DOHH2 (cell line): ENCODE data around the gene FUT4.
A peak's percentile ranks its signal among the peaks of the same experiment; 100 is the strongest.

Experiments used
- H3F3A ChIP-seq: fragments of 200-600 bp; sonication (generic), shearing (Covaris generic); 2 replicates; pipeline ENCODE4 v1.6.0; 2016; ENCODE audit warnings: antibody characterized with exemption, mild to moderate bottlenecking; ENCODE audit not compliant: control insufficient read depth, insufficient read depth
- H3K27ac ChIP-seq: fragments of 200-600 bp; sonication (generic); 2 replicates; pipeline ENCODE4 v1.5.1; 2014; ENCODE audit warnings: low read depth, mild to moderate bottlenecking, low read length, moderate library complexity
- H3K27me3 ChIP-seq: fragments of 200-600 bp; sonication (generic); 2 replicates; pipeline ENCODE4 v1.6.1; 2014; ENCODE audit warnings: mild to moderate bottlenecking, low read length, mixed read lengths; ENCODE audit not compliant: control insufficient read depth
- H3K36me3 ChIP-seq: fragments of 200-600 bp; sonication (generic); 2 replicates; pipeline ENCODE4 v1.6.1; 2014; ENCODE audit warnings: mild to moderate bottlenecking, low read length, moderate library complexity, mixed read lengths; ENCODE audit not compliant: control insufficient read depth
- H3K4me1 ChIP-seq: fragments of 200-600 bp; sonication (generic); 2 replicates; pipeline ENCODE4 v1.6.1; 2014; ENCODE audit warnings: mild to moderate bottlenecking, low read length, mixed read lengths; ENCODE audit not compliant: control insufficient read depth
- H3K4me2 ChIP-seq: fragments of 200-600 bp; sonication (generic); 2 replicates; pipeline ENCODE4 v1.6.0; 2014; ENCODE audit warnings: mild to moderate bottlenecking, low read length, moderate library complexity
- H3K4me3 ChIP-seq: fragments of 200-600 bp; sonication (generic); 2 replicates; pipeline ENCODE4 v1.5.1; 2014; ENCODE audit warnings: mild to moderate bottlenecking, low read length, mixed read lengths
- H3K79me2 ChIP-seq: fragments of 200-600 bp; sonication (generic); 2 replicates; pipeline ENCODE4 v1.6.1; 2014; ENCODE audit warnings: mild to moderate bottlenecking, low read length, mixed read lengths; ENCODE audit not compliant: control insufficient read depth
- H3K9me2 ChIP-seq: fragments of 200-600 bp; sonication (generic); replicated peaks from 2 replicates; pipeline ENCODE4 v1.6.1; 2014; ENCODE audit warnings: mild to moderate bottlenecking, low read length, mixed read lengths; ENCODE audit not compliant: control insufficient read depth
- H3K9me3 ChIP-seq: fragments of 200-600 bp; sonication (generic); 2 replicates; pipeline ENCODE4 v1.6.1; 2014; ENCODE audit warnings: antibody characterized with exemption, low read length, mixed read lengths; ENCODE audit not compliant: control insufficient read depth, insufficient read depth
- H4K20me1 ChIP-seq: fragments of 200-600 bp; sonication (generic); 2 replicates; pipeline ENCODE4 v1.6.0; 2014; ENCODE audit warnings: low read depth, mild to moderate bottlenecking, antibody characterized with exemption, low read length, moderate library complexity; ENCODE audit not compliant: control insufficient read depth, insufficient read depth
- EZH2phosphoT487 ChIP-seq: fragments of 200-600 bp; sonication (generic); IDR thresholded peaks from 2 replicates; pipeline ENCODE4 v1.6.1; 2017; ENCODE audit warnings: borderline replicate concordance, mild to moderate bottlenecking, antibody characterized with exemption, low read length, moderate library complexity, mixed read lengths
- TF ChIP-seq, protein P1 (sequence below): fragments of 200-600 bp; sonication (generic); IDR thresholded peaks from one replicate; pipeline ENCODE4 v1.5.1; 2014; ENCODE audit warnings: antibody characterized with exemption, mild to moderate bottlenecking, low read depth, low read length; ENCODE audit not compliant: poor library complexity, severe bottlenecking

The FUT4 gene, protein sequence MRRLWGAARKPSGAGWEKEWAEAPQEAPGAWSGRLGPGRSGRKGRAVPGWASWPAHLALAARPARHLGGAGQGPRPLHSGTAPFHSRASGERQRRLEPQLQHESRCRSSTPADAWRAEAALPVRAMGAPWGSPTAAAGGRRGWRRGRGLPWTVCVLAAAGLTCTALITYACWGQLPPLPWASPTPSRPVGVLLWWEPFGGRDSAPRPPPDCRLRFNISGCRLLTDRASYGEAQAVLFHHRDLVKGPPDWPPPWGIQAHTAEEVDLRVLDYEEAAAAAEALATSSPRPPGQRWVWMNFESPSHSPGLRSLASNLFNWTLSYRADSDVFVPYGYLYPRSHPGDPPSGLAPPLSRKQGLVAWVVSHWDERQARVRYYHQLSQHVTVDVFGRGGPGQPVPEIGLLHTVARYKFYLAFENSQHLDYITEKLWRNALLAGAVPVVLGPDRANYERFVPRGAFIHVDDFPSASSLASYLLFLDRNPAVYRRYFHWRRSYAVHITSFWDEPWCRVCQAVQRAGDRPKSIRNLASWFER

DNA sequence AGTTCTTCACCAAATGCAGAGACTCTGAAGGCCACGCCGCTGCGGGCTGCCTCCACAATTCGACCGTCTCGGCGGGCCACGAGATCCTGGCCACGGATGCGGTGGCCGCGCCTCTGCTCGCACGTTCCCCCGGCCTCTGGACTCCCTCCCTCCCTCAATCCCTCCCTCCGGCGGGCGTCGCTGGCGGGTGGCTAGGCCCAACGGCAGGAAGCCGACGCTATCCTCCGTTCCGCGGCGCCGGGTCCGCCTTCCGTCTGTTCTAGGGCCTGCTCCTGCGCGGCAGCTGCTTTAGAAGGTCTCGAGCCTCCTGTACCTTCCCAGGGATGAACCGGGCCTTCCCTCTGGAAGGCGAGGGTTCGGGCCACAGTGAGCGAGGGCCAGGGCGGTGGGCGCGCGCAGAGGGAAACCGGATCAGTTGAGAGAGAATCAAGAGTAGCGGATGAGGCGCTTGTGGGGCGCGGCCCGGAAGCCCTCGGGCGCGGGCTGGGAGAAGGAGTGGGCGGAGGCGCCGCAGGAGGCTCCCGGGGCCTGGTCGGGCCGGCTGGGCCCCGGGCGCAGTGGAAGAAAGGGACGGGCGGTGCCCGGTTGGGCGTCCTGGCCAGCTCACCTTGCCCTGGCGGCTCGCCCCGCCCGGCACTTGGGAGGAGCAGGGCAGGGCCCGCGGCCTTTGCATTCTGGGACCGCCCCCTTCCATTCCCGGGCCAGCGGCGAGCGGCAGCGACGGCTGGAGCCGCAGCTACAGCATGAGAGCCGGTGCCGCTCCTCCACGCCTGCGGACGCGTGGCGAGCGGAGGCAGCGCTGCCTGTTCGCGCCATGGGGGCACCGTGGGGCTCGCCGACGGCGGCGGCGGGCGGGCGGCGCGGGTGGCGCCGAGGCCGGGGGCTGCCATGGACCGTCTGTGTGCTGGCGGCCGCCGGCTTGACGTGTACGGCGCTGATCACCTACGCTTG lies at the start of gene FUT4:
TSS of gene FUT4 (plus strand) at position 227 of the 951 bp plus-strand sequence. CDS start at position 440, 213 bp downstream.
- Histone ChIP-seq H3K36me3 (no peaks in the 10 kb centered on the region), H3F3A (no peaks in the 10 kb centered on the region), H3K27me3 (no peaks in the 10 kb centered on the region), H3K4me3 (peak within 1 kb of the TSS; percentile 89), H3K27ac (peak within 1 kb of the TSS; percentile 68), H4K20me1 (no peaks in the 10 kb centered on the region; the same call in 1 of the 2 replicates), H3K4me2 (peak within 1 kb of the TSS; percentile 96), H3K79me2 (no peaks in the 10 kb centered on the region; the same call in 1 of the 2 replicates), H3K9me2 (no peaks in the 10 kb centered on the region), H3K9me3 (no peaks in the 10 kb centered on the region), H3K4me1 (peaks cover 24% of the 10 kb centered on the region)
- TF ChIP-seq, protein P1, sequence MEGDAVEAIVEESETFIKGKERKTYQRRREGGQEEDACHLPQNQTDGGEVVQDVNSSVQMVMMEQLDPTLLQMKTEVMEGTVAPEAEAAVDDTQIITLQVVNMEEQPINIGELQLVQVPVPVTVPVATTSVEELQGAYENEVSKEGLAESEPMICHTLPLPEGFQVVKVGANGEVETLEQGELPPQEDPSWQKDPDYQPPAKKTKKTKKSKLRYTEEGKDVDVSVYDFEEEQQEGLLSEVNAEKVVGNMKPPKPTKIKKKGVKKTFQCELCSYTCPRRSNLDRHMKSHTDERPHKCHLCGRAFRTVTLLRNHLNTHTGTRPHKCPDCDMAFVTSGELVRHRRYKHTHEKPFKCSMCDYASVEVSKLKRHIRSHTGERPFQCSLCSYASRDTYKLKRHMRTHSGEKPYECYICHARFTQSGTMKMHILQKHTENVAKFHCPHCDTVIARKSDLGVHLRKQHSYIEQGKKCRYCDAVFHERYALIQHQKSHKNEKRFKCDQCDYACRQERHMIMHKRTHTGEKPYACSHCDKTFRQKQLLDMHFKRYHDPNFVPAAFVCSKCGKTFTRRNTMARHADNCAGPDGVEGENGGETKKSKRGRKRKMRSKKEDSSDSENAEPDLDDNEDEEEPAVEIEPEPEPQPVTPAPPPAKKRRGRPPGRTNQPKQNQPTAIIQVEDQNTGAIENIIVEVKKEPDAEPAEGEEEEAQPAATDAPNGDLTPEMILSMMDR = no peak
- no peak for TF ChIP-seq EZH2phosphoT487

DNA sequence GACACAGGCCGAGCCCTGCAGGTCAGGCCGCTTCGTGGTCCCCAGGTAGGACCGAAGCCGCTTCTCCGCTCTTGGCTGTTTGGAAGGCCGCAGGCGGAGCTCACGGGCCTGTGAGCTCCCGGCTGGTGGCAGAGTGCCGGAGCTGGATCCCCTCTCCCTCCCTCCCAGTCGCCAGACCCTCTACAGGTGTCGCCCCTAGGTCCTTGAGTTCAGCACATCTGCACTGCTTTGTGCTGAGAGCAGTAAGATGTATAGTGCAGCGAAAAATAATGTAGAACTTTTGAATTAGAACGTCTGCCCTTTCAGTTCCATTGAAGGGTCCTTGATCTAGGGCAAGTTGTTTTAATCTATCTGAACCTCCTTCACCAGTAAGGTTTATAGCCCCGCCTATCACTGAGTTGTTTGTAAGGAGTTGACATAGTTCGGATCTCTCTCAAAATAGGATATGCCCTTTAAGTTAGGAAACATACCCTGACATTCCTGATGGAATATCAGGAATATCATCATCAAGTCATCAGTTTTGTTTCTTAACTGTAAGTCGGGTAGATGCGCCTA lies 49.5 kb upstream of the FUT4 start:
- Histone ChIP-seq H3K27me3 (no peaks in the 10 kb centered on the region), H4K20me1 (no peaks in the 10 kb centered on the region), H3K27ac (peak overlapping the region; percentile 53; the same call in 1 of the 2 replicates), H3K9me2 (no peaks in the 10 kb centered on the region), H3K4me3 (peak overlapping the region; percentile 89), H3K9me3 (no peaks in the 10 kb centered on the region), H3K4me2 (peak overlapping the region; percentile 78), H3F3A (no peaks in the 10 kb centered on the region), H3K4me1 (peaks cover 22% of the 10 kb centered on the region), H3K36me3 (peaks cover 61% of the 10 kb centered on the region), H3K79me2 (peaks cover 64% of the 10 kb centered on the region)
- TF ChIP-seq EZH2phosphoT487 = no peak
- TF ChIP-seq, protein P1 = no peak

DNA sequence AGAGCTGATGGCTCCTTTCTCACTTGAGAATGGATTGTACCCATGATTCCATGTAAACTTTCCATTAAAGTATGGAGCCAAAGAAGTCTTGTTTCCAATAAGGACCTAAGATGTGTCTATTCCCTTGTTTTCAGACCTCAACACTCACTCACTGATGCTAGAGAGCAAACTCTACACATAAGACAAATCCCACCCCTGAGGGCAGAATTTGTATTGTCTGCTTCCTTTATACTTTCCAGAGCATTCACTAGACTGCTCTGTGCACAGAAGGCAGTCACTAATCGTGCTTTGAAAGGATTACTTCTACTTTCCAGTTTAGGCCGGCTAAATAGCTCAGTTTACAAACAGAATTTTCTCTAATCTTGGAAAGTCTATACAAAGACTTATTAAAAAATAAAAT lies 43.5 kb upstream of the FUT4 start:
- no peaks in the 10 kb centered on the region for H3F3A ChIP-seq
- H3K4me1 ChIP-seq = peaks cover 2% of the 10 kb centered on the region
- no peak overlapping the region for H3K4me2 ChIP-seq
- TF ChIP-seq, protein P1 = no peak
- no peak for TF ChIP-seq EZH2phosphoT487
- no peaks in the 10 kb centered on the region for H3K9me2 ChIP-seq
- H3K4me3 ChIP-seq = no peak overlapping the region
- H3K36me3 ChIP-seq = peaks cover 43% of the 10 kb centered on the region
- no peak overlapping the region for H3K27ac ChIP-seq
- H4K20me1 ChIP-seq = no peaks in the 10 kb centered on the region
- H3K27me3 ChIP-seq = no peaks in the 10 kb centered on the region
- peaks cover 8% of the 10 kb centered on the region for H3K79me2 ChIP-seq
- H3K9me3 ChIP-seq = no peaks in the 10 kb centered on the region
